Left lung (tissue), 10 donors: ENCODE measurements around the gene ACOT7. TPM values are rescaled to one million over a fixed set of nuclear protein-coding genes. Genes with fewer than 3 reads are reported as not detected.

ENCODE experiments used
- ATAC-seq: fragments of 200-7000 bp; cut with Tn5 transposase; one replicate; pipeline ENCODE4 v1.9.1; 2020; ENCODE audit warnings: moderate library complexity
- DNase-seq, 4 donors: peaks; one replicate each; pipeline ENCODE4 v3.0.0-alpha.2; 2013 to 2020
- H3K27ac ChIP-seq, 2 donors: fragments of 200-600 bp; sonication (generic) in 1 of 2; one replicate each; pipeline versions ENCODE4 v1.5.0 to v1.8.0; 2020 to 2021
- H3K27me3 ChIP-seq, 2 donors: fragments of 200-600 bp; sonication (generic) in 1 of 2; one replicate each; pipeline versions ENCODE4 v1.5.0 to v1.8.0; 2020 to 2021
- H3K36me3 ChIP-seq, 2 donors: fragments of 200-600 bp; sonication (generic) in 1 of 2; one replicate each; pipeline versions ENCODE4 v1.5.0 to v1.8.0; 2020 to 2021
- H3K4me1 ChIP-seq, 2 donors: fragments of 200-600 bp; one replicate each; pipeline ENCODE4 v1.8.0; 2021
- H3K4me3 ChIP-seq, 2 donors: fragments of 200-600 bp; sonication (generic) in 1 of 2; one replicate each; pipeline versions ENCODE4 v1.5.0 to v1.8.0; 2020 to 2021; ENCODE audit warnings: mild to moderate bottlenecking in 1 of 2
- H3K9me3 ChIP-seq, 2 donors: fragments of 200-600 bp; sonication (generic) in 1 of 2; one replicate each; pipeline versions ENCODE4 v1.5.0 to v1.8.0; 2020 to 2021
- intact Hi-C, 2 donors: fragments of 100-400 bp; cut with DNase I; formaldehyde crosslinking; loops; one replicate each; pipeline versions ENCODE4 v1.11.2 to v1.14.2; 2022
- polyA plus RNA-seq, 6 donors: library from polyadenylated mRNA; unstranded; fragments of 120-200 nt; gene quantifications; one replicate each; pipeline ENCODE4 v1.2.1, GENCODE V29; 2013; ENCODE audit not compliant: insufficient read length in 6 of 6
- total RNA-seq, 2 donors: library from RNA; stranded (reverse); fragmentation: NEBNext Ultra II Directional; extraction: Animal tissue kit (Norgen Biotek cat#: 25700); gene quantifications; one replicate each; pipeline ENCODE4 v1.2.1, GENCODE V29; 2021
- TF ChIP-seq, protein P1 (sequence below), 2 donors: fragments of 200-600 bp; sonication (generic) in 1 of 2; IDR thresholded peaks; one replicate each; pipeline versions ENCODE4 v1.5.0 to v1.8.0; 2021; ENCODE audit warnings: antibody characterized with exemption in 2 of 2
- donor health status: DM: no; HTN: yes; CAD: no.
- donor health status: DM: no; HTN: no; CAD: no.

ACOT7 gene
- total and polyA plus RNA-seq, 8 donors = 13.1 to 30.1 (median 14.9) TPM

DNA sequence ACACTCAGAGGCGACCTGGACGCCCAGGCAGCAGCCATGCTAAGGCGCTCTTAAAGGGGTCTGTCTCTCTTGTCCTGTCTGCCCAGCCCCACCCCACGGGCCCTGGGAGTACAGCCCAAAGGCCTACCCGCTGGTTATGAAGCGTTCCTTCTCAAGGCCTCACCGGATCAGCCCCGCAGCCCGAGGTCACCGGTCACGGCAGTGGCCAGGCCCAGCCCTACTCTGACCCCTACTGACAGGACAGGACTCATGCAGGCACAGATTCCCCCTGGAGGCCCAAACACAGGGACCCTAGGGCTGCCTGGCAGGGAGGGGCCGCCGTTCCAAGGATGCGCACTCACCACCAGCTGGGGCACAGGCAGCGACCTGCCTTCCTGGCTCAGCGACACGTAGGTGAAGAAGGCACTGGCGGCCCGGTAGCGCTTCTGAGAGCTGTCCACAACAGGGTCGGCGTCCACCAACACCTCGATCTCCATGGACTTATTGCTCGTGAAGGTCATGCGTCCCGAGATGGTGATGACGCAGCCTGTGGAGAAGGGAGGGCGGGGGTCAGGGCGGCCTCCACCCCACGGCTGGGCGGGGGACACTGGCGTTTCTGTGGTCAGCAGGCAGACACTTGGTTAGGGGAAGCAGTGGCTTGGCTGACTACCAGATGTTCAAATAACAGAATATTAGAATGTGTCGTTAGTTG lies 112.7 kb downstream of the ACOT7 start:
- no peak overlapping the region for H3K27ac ChIP-seq
- H3K36me3 ChIP-seq = peaks cover 0 to 5% of the 10 kb centered on the region in 2 donors
- no peak overlapping the region for H3K4me3 ChIP-seq
- peak; percentile 27 for ATAC-seq
- intact Hi-C loops = no loop called here
- TF ChIP-seq, protein P1, sequence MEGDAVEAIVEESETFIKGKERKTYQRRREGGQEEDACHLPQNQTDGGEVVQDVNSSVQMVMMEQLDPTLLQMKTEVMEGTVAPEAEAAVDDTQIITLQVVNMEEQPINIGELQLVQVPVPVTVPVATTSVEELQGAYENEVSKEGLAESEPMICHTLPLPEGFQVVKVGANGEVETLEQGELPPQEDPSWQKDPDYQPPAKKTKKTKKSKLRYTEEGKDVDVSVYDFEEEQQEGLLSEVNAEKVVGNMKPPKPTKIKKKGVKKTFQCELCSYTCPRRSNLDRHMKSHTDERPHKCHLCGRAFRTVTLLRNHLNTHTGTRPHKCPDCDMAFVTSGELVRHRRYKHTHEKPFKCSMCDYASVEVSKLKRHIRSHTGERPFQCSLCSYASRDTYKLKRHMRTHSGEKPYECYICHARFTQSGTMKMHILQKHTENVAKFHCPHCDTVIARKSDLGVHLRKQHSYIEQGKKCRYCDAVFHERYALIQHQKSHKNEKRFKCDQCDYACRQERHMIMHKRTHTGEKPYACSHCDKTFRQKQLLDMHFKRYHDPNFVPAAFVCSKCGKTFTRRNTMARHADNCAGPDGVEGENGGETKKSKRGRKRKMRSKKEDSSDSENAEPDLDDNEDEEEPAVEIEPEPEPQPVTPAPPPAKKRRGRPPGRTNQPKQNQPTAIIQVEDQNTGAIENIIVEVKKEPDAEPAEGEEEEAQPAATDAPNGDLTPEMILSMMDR (IDR thresholded peaks at IDR 0.05) = peak in 1 of 2 donors; percentile 8
- no peak for DNase-seq
- H3K4me1 ChIP-seq = peaks cover 0 to 6% of the 10 kb centered on the region in 2 donors
- H3K27me3 ChIP-seq = no peaks in the 10 kb centered on the region
- H3K9me3 ChIP-seq = no peaks in the 10 kb centered on the region

DNA sequence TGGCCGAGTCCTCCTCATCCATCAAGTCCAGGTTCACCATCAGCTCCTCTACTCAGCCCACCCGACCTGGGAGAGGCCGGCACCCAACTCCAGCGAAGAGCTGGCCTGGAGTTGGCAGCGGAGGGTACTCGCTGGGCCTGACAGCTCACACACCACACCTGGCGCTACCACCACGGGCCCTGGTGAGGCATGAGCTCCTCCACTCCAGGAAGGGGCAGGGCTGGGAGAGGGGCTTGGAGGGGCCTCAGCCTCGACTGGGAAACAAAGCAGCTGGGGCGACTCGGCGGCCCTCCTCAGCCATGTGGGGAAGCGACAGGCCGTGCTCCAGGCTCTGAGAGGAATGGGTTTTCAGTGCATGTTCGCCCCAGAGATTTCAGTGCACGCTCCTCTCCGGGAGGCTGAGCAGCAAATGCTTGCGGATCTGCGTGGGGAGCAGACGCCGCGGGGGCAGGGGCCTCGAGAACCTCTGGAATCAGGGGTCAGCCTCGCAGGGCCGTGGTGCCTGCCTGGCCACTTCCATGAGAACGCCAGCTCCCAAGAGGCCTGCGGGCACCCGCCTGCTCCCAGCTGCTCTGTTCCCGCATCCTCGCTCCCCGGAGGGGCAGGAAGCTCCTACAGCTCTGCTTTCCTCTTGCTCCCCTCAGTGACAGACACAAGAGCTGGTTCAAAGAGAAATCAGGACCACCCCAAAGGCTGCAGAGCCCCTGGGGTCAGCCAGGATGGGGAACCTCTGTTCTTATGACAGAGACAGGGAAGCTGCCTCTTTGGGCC lies 113.8 kb downstream of the ACOT7 start:
- Histone ChIP-seq H3K36me3 (peaks cover 0 to 5% of the 10 kb centered on the region in 2 donors), H3K4me1 (peaks cover 0 to 7% of the 10 kb centered on the region in 2 donors), H3K4me3 (no peak overlapping the region), H3K27ac (no peak overlapping the region), H3K27me3 (no peaks in the 10 kb centered on the region), H3K9me3 (no peaks in the 10 kb centered on the region)
- intact Hi-C loops = no loop called here
- TF ChIP-seq, protein P1 (IDR thresholded peaks at IDR 0.05) = no peak
- DNase-seq (no peak), ATAC-seq (no peak)

DNA sequence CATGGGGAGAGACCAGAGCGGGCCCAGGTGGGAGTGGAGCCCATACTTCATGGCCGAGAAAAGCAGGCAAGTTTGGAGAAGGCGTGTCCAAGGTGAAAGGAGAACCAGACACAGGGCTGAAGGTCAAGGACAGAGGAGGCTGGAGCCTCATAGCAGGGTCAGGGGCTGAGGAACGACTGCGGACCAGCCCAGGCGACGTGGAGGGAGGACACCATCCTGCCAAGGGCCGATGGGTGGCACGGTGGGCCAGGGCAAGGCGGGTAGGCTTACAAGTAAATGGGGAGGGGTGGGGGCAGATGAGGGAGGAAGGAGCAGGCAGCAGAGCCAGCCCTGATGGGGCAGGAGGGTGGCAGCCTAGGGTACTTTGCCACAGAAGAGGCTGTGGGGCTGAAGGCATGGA lies 114.5 kb downstream of the ACOT7 start:
- DNase-seq (no peak), ATAC-seq (no peak)
- no peak overlapping the region for H3K4me3 ChIP-seq
- intact Hi-C loops = no loop called here
- no peaks in the 10 kb centered on the region for H3K27me3 ChIP-seq
- TF ChIP-seq, protein P1 (IDR thresholded peaks at IDR 0.05) = no peak
- no peaks in the 10 kb centered on the region for H3K9me3 ChIP-seq
- H3K36me3 ChIP-seq = peaks cover 0 to 5% of the 10 kb centered on the region in 2 donors
- peaks cover 0 to 7% of the 10 kb centered on the region in 2 donors for H3K4me1 ChIP-seq
- H3K27ac ChIP-seq = no peak overlapping the region

DNA sequence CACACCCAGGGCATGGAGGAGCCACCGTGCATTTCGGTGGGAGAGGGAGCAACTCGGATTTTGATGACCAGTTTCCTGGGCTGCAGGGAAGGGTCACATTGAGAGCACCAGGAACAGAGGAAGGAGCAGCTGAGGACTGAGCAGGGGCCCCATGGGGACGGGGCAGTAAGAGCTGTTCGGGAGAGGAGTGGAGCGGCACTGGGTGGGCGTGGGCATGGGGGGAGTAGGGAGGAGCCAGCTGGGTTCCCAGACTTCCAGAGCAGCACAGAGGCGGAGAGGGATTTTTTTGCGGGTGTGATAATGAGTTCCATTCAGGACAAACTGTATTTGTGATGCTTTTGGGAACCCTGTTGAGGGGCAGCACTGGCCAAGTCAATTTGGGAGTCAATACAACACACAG lies 115.3 kb downstream of the ACOT7 start:
- Histone ChIP-seq H3K36me3 (peaks cover 0 to 5% of the 10 kb centered on the region in 2 donors), H3K27me3 (no peaks in the 10 kb centered on the region), H3K4me1 (peaks cover 0 to 7% of the 10 kb centered on the region in 2 donors), H3K9me3 (no peaks in the 10 kb centered on the region), H3K4me3 (no peak overlapping the region), H3K27ac (no peak overlapping the region)
- intact Hi-C loops = no loop called here
- DNase-seq (no peak), ATAC-seq (no peak)
- TF ChIP-seq, protein P1 (IDR thresholded peaks at IDR 0.05) = no peak

DNA sequence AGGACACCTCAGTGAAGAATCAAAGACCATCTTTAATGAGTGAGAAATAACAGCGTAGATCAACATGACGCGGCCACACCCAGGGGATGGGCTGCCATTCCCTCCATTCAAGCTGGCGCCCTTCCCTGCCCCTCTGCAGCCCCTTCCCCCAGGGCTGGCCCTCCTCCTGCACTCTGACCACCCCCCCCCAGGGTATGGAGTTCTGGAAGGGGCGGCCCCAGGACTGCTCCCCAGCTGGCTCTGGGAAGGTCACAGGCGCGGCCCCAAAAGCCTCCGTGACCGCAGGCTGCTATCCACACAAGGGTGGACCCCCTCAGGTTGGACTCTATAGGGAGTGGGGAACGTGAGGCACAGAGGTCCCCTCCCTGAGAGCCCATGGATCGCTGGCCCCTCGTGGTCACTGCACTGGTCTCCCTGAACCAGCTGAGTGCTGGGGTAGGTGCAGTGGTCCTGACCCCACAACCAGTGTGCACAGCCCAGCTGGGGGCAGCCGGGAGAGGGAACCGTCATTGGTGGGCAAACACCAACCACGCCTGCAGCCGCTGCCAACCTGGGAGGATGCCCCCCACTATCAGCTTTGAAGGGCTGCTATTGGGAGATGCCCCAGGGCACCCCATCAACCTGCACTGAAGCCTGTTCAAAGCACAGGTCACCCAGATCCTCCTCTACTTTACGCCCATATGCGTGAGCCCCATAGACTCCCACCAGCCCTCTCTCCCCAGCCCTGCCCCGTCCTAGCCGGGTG lies 116.6 kb downstream of the ACOT7 start:
- H3K27me3 ChIP-seq = no peaks in the 10 kb centered on the region
- no peak overlapping the region for H3K4me3 ChIP-seq
- H3K27ac ChIP-seq = no peak overlapping the region
- no peak for DNase-seq
- H3K4me1 ChIP-seq = peaks cover 0 to 7% of the 10 kb centered on the region in 2 donors
- intact Hi-C loops = no loop called here
- no peak for ATAC-seq
- H3K36me3 ChIP-seq = peaks cover 0 to 5% of the 10 kb centered on the region in 2 donors
- no peaks in the 10 kb centered on the region for H3K9me3 ChIP-seq
- TF ChIP-seq, protein P1 (IDR thresholded peaks at IDR 0.05) = no peak
